ENCODE measurements around the gene IQGAP2.

Gene IQGAP2

GRCh38 chr5:76583163-76584047 lies 180.3 kb downstream of the IQGAP2 start:
- H2BK120ac ChIP-seq (ENCODE audit: low read depth, low read length), result no peak overlapping the region
- no peaks in the 10 kb centered on the region for H3K79me1 ChIP-seq (ENCODE audit: low read depth, low read length)
- H3K9me3 ChIP-seq (replicated peaks in 1 of 2; ENCODE audit: control insufficient read depth in 2 of 2, insufficient read depth in 1 of 2, low read depth in 1 of 2, low read length in 2 of 2), result peaks cover 0 to 1% of the 10 kb centered on the region in 2 donors
- H3K4ac ChIP-seq (ENCODE audit: low read length), result no peak overlapping the region
- no peak overlapping the region for H2BK12ac ChIP-seq (ENCODE audit: low read length)
- H2AFZ ChIP-seq (ENCODE audit: low read length), result no peak overlapping the region
- H2BK15ac ChIP-seq (ENCODE audit: low read length), result no peak overlapping the region
- H3K4me3 ChIP-seq (ENCODE audit: low read length in 2 of 2), result no peak overlapping the region
- H3K4me2 ChIP-seq (ENCODE audit: insufficient read depth, low read length, poor library complexity, severe bottlenecking), result no peak overlapping the region
- H3K4me1 ChIP-seq (ENCODE audit: control insufficient read depth in 2 of 2, insufficient read depth in 1 of 2, low read depth in 1 of 2, low read length in 2 of 2), result no peaks in the 10 kb centered on the region
- H4K8ac ChIP-seq (ENCODE audit: low read depth, low read length), result no peak overlapping the region
- H3K23ac ChIP-seq (ENCODE audit: low read depth, low read length, poor library complexity), result no peak overlapping the region
- WGBS, 2 donors (ENCODE audit: extremely low coverage in 2 of 2, insufficient read length in 2 of 2, insufficient replicate concordance in 1 of 2), result no CpG with 5 or more reads among the region's 7 CpGs
- no peak overlapping the region for H2BK5ac ChIP-seq (ENCODE audit: low read length)
- H3K27me3 ChIP-seq (ENCODE audit: control insufficient read depth in 3 of 3, insufficient read depth in 3 of 3, low read depth in 1 of 3, low read length in 3 of 3), result no peaks in the 10 kb centered on the region
- H2AK5ac ChIP-seq (ENCODE audit: low read depth, low read length), result no peak overlapping the region
- H3K14ac ChIP-seq (ENCODE audit: low read length), result no peak overlapping the region
- no peak overlapping the region for H3K18ac ChIP-seq (ENCODE audit: low read length)
- no peak for DNase-seq (ENCODE audit: low spot score)
- no peak overlapping the region for H3K9ac ChIP-seq (ENCODE audit: low read depth, low read length, poor library complexity)
- peaks cover 0 to 4% of the 10 kb centered on the region in 2 donors for H3K36me3 ChIP-seq (replicated peaks in 1 of 2; ENCODE audit: control insufficient read depth in 2 of 2, insufficient read depth in 2 of 2, low read length in 2 of 2)
- no peak overlapping the region for H3K27ac ChIP-seq (replicated peaks; ENCODE audit: low read length)
- no peak overlapping the region for H4K91ac ChIP-seq (ENCODE audit: low read depth, low read length, poor library complexity)

GRCh38 chr5:76585783-76586217 lies 182.7 kb downstream of the IQGAP2 start:
- no peak overlapping the region for H2BK15ac ChIP-seq (ENCODE audit: low read length)
- H3K9ac ChIP-seq (ENCODE audit: low read depth, low read length, poor library complexity), result no peak overlapping the region
- no peak overlapping the region for H2AK5ac ChIP-seq (ENCODE audit: low read depth, low read length)
- DNase-seq (ENCODE audit: low spot score), result no peak
- H3K18ac ChIP-seq (ENCODE audit: low read length), result no peak overlapping the region
- peaks cover 0 to 1% of the 10 kb centered on the region in 2 donors for H3K9me3 ChIP-seq (replicated peaks in 1 of 2; ENCODE audit: control insufficient read depth in 2 of 2, insufficient read depth in 1 of 2, low read depth in 1 of 2, low read length in 2 of 2)
- no peak overlapping the region for H4K91ac ChIP-seq (ENCODE audit: low read depth, low read length, poor library complexity)
- no peaks in the 10 kb centered on the region for H3K4me1 ChIP-seq (ENCODE audit: control insufficient read depth in 2 of 2, insufficient read depth in 1 of 2, low read depth in 1 of 2, low read length in 2 of 2)
- H3K4me2 ChIP-seq (ENCODE audit: insufficient read depth, low read length, poor library complexity, severe bottlenecking), result no peak overlapping the region
- H3K27ac ChIP-seq (replicated peaks; ENCODE audit: low read length), result no peak overlapping the region
- no peak overlapping the region for H2BK12ac ChIP-seq (ENCODE audit: low read length)
- WGBS, 2 donors (ENCODE audit: extremely low coverage in 2 of 2, insufficient read length in 2 of 2, insufficient replicate concordance in 1 of 2), result no CpG with 5 or more reads among the region's 3 CpGs
- H3K4ac ChIP-seq (ENCODE audit: low read length), result no peak overlapping the region
- H3K4me3 ChIP-seq (ENCODE audit: low read length in 2 of 2), result no peak overlapping the region
- H2BK120ac ChIP-seq (ENCODE audit: low read depth, low read length), result no peak overlapping the region
- no peak overlapping the region for H3K14ac ChIP-seq (ENCODE audit: low read length)
- no peak overlapping the region for H2BK5ac ChIP-seq (ENCODE audit: low read length)
- H4K8ac ChIP-seq (ENCODE audit: low read depth, low read length), result no peak overlapping the region
- no peaks in the 10 kb centered on the region for H3K27me3 ChIP-seq (ENCODE audit: control insufficient read depth in 3 of 3, insufficient read depth in 3 of 3, low read depth in 1 of 3, low read length in 3 of 3)
- no peaks in the 10 kb centered on the region for H3K79me1 ChIP-seq (ENCODE audit: low read depth, low read length)
- peaks cover 0 to 13% of the 10 kb centered on the region in 2 donors for H3K36me3 ChIP-seq (replicated peaks in 1 of 2; ENCODE audit: control insufficient read depth in 2 of 2, insufficient read depth in 2 of 2, low read length in 2 of 2)
- H3K23ac ChIP-seq (ENCODE audit: low read depth, low read length, poor library complexity), result no peak overlapping the region
- H2AFZ ChIP-seq (ENCODE audit: low read length), result no peak overlapping the region

- H2BK15ac ChIP-seq (ENCODE audit: low read length), result no peak overlapping the region
- H2BK120ac ChIP-seq (ENCODE audit: low read depth, low read length), result no peak overlapping the region
- H3K4me3 ChIP-seq (ENCODE audit: low read length in 2 of 2), result no peak overlapping the region
- WGBS, 2 donors (ENCODE audit: extremely low coverage in 2 of 2, insufficient read length in 2 of 2, insufficient replicate concordance in 1 of 2), result no CpG with 5 or more reads among the region's 4 CpGs
- no peak overlapping the region for H2BK5ac ChIP-seq (ENCODE audit: low read length)
- no peaks in the 10 kb centered on the region for H3K79me1 ChIP-seq (ENCODE audit: low read depth, low read length)
- no peak overlapping the region for H2AK5ac ChIP-seq (ENCODE audit: low read depth, low read length)
- no peak overlapping the region for H3K4ac ChIP-seq (ENCODE audit: low read length)
- H4K8ac ChIP-seq (ENCODE audit: low read depth, low read length), result no peak overlapping the region
- no peak overlapping the region for H2BK12ac ChIP-seq (ENCODE audit: low read length)
- H3K18ac ChIP-seq (ENCODE audit: low read length), result no peak overlapping the region
- no peak overlapping the region for H4K91ac ChIP-seq (ENCODE audit: low read depth, low read length, poor library complexity)
- no peak overlapping the region for H3K14ac ChIP-seq (ENCODE audit: low read length)
- DNase-seq (ENCODE audit: low spot score), result no peak
- H3K36me3 ChIP-seq (replicated peaks in 1 of 2; ENCODE audit: control insufficient read depth in 2 of 2, insufficient read depth in 2 of 2, low read length in 2 of 2), result peaks cover 0 to 15% of the 10 kb centered on the region in 2 donors
- H3K27me3 ChIP-seq (ENCODE audit: control insufficient read depth in 3 of 3, insufficient read depth in 3 of 3, low read depth in 1 of 3, low read length in 3 of 3), result no peaks in the 10 kb centered on the region
- H3K9me3 ChIP-seq (replicated peaks in 1 of 2; ENCODE audit: control insufficient read depth in 2 of 2, insufficient read depth in 1 of 2, low read depth in 1 of 2, low read length in 2 of 2), result peaks cover 0 to 1% of the 10 kb centered on the region in 2 donors
- H3K9ac ChIP-seq (ENCODE audit: low read depth, low read length, poor library complexity), result no peak overlapping the region
- no peak overlapping the region for H3K27ac ChIP-seq (replicated peaks; ENCODE audit: low read length)
- H3K23ac ChIP-seq (ENCODE audit: low read depth, low read length, poor library complexity), result no peak overlapping the region
- no peak overlapping the region for H3K4me2 ChIP-seq (ENCODE audit: insufficient read depth, low read length, poor library complexity, severe bottlenecking)
- H3K4me1 ChIP-seq (ENCODE audit: control insufficient read depth in 2 of 2, insufficient read depth in 1 of 2, low read depth in 1 of 2, low read length in 2 of 2), result no peaks in the 10 kb centered on the region
- no peak overlapping the region for H2AFZ ChIP-seq (ENCODE audit: low read length)
These were observed 183.4 kb downstream of the IQGAP2 start for GRCh38 chr5:76586531-76586930.

- no CpG with 5 or more reads among the region's 1 CpG for WGBS, 2 donors (ENCODE audit: extremely low coverage in 2 of 2, insufficient read length in 2 of 2, insufficient replicate concordance in 1 of 2)
- H3K79me1 ChIP-seq (ENCODE audit: low read depth, low read length), result no peaks in the 10 kb centered on the region
- no peak overlapping the region for H3K4me3 ChIP-seq (ENCODE audit: low read length in 2 of 2)
These were observed 186.9 kb downstream of the IQGAP2 start for GRCh38 chr5:76590027-76590426.

More at GRCh38 chr5:76590027-76590426, 186.9 kb downstream of the IQGAP2 start:
- Histone ChIP-seq H2BK120ac (ENCODE audit: low read depth, low read length) (no peak overlapping the region), H3K9ac (ENCODE audit: low read depth, low read length, poor library complexity) (no peak overlapping the region), H3K4me2 (ENCODE audit: insufficient read depth, low read length, poor library complexity, severe bottlenecking) (no peak overlapping the region), H3K4ac (ENCODE audit: low read length) (no peak overlapping the region), H2AFZ (ENCODE audit: low read length) (no peak overlapping the region), H3K36me3 (replicated peaks in 1 of 2; ENCODE audit: control insufficient read depth in 2 of 2, insufficient read depth in 2 of 2, low read length in 2 of 2) (peaks cover 0 to 23% of the 10 kb centered on the region in 2 donors), H3K23ac (ENCODE audit: low read depth, low read length, poor library complexity) (no peak overlapping the region), H2AK5ac (ENCODE audit: low read depth, low read length) (no peak overlapping the region), H2BK12ac (ENCODE audit: low read length) (no peak overlapping the region), H3K27ac (replicated peaks; ENCODE audit: low read length) (no peak overlapping the region), H3K4me1 (ENCODE audit: control insufficient read depth in 2 of 2, insufficient read depth in 1 of 2, low read depth in 1 of 2, low read length in 2 of 2) (no peaks in the 10 kb centered on the region), H3K14ac (ENCODE audit: low read length) (no peak overlapping the region), H2BK5ac (ENCODE audit: low read length) (no peak overlapping the region), H3K9me3 (replicated peaks in 1 of 2; ENCODE audit: control insufficient read depth in 2 of 2, insufficient read depth in 1 of 2, low read depth in 1 of 2, low read length in 2 of 2) (peaks cover 0 to 1% of the 10 kb centered on the region in 2 donors), H3K27me3 (ENCODE audit: control insufficient read depth in 3 of 3, insufficient read depth in 3 of 3, low read depth in 1 of 3, low read length in 3 of 3) (no peaks in the 10 kb centered on the region), H4K91ac (ENCODE audit: low read depth, low read length, poor library complexity) (no peak overlapping the region), H2BK15ac (ENCODE audit: low read length) (no peak overlapping the region), H3K18ac (ENCODE audit: low read length) (no peak overlapping the region), H4K8ac (ENCODE audit: low read depth, low read length) (no peak overlapping the region)
- DNase-seq (ENCODE audit: low spot score), result no peak

All from neuronal stem cell (in vitro differentiated cells).